GM19025 (cell line): Measurements from ENCODE around the gene RBM45.
A peak's percentile ranks its signal among the peaks of the same experiment; 100 is the strongest.

Source experiments
- ATAC-seq: cut with Tn5 transposase; IDR thresholded peaks from one replicate; pipeline ENCODE4 v1.9.1; 2021; ENCODE audit warnings: mild to moderate bottlenecking, low read depth, moderate library complexity; ENCODE audit not compliant: unreplicated experiment

Gene RBM45

GRCh38 chr2:178105566-178105965 lies 6.7 kb upstream of the RBM45 start:
- no peak for ATAC-seq

- ATAC-seq, result no peak
Observed at GRCh38 chr2:178106053-178106452, 6.2 kb upstream of the RBM45 start.

- ATAC-seq, result no peak
Observed at GRCh38 chr2:178108176-178108575, 4.1 kb upstream of the RBM45 start.

- ATAC-seq, result no peak
Observed at GRCh38 chr2:178109813-178110212, 2.4 kb upstream of the RBM45 start.

GRCh38 chr2:178110681-178111080 lies 1.6 kb upstream of the RBM45 start:
- no peak for ATAC-seq

- no peak for ATAC-seq
Observed at GRCh38 chr2:178111743-178112142, 494 bp upstream of the RBM45 start.

- peak; percentile 38 for ATAC-seq
Observed at GRCh38 chr2:178114462-178114861, 2.2 kb downstream of the RBM45 start.

GRCh38 chr2:178115271-178115670 lies 3.0 kb downstream of the RBM45 start:
- no peak for ATAC-seq

GRCh38 chr2:178117725-178118124 lies 5.5 kb downstream of the RBM45 start:
- ATAC-seq, result no peak

- ATAC-seq, result no peak
Observed at GRCh38 chr2:178119179-178119922, 7.1 kb downstream of the RBM45 start.

GRCh38 chr2:178123163-178123562 lies 10.9 kb downstream of the RBM45 start:
- ATAC-seq, result no peak

- no peak for ATAC-seq
Observed at GRCh38 chr2:178125125-178125524, 12.9 kb downstream of the RBM45 start.

GRCh38 chr2:178125862-178126261 lies 13.6 kb downstream of the RBM45 start:
- ATAC-seq, result no peak

- no peak for ATAC-seq
Observed at GRCh38 chr2:178128836-178129630, 16.8 kb downstream of the RBM45 start.

GRCh38 chr2:178136321-178137025 lies 24.2 kb downstream of the RBM45 start:
- no peak for ATAC-seq

- no peak for ATAC-seq
Observed at GRCh38 chr2:178142274-178143065, 30.2 kb downstream of the RBM45 start.

GRCh38 chr2:178143481-178143880 lies 31.2 kb downstream of the RBM45 start:
- ATAC-seq, result no peak

- ATAC-seq, result no peak
Observed at GRCh38 chr2:178152033-178152432, 39.8 kb downstream of the RBM45 start.

GRCh38 chr2:178152542-178152941 lies 40.3 kb downstream of the RBM45 start:
- ATAC-seq, result no peak

- no peak for ATAC-seq
Observed at GRCh38 chr2:178152977-178153376, 40.7 kb downstream of the RBM45 start.
